ENCODE results near the gene ARVCF. TPM values are rescaled to one million over a fixed set of nuclear protein-coding genes. Genes with fewer than 3 reads are reported as not detected.
A peak's percentile ranks its signal among the peaks of the same experiment; 100 is the strongest.

Gene ARVCF
- total RNA-seq, 1 donor from 2014 or later: 74.5 TPM

GRCh38 chr22:20021196-20022181 is 4.9 kb upstream of the ARVCF start:
- Histone ChIP-seq H3K36me3 (ENCODE audit: control insufficient read depth, insufficient read depth, low read length) (peaks cover 1% of the 10 kb centered on the region), H3K27me3 (ENCODE audit: control insufficient read depth, insufficient read depth, low read length) (peaks cover 13% of the 10 kb centered on the region), H3K4me3 (ENCODE audit: low read depth, low read length) (peak overlapping the region; percentile 95)
- no peak for DNase-seq (ENCODE audit: low read depth)
- TF ChIP-seq, protein P1, sequence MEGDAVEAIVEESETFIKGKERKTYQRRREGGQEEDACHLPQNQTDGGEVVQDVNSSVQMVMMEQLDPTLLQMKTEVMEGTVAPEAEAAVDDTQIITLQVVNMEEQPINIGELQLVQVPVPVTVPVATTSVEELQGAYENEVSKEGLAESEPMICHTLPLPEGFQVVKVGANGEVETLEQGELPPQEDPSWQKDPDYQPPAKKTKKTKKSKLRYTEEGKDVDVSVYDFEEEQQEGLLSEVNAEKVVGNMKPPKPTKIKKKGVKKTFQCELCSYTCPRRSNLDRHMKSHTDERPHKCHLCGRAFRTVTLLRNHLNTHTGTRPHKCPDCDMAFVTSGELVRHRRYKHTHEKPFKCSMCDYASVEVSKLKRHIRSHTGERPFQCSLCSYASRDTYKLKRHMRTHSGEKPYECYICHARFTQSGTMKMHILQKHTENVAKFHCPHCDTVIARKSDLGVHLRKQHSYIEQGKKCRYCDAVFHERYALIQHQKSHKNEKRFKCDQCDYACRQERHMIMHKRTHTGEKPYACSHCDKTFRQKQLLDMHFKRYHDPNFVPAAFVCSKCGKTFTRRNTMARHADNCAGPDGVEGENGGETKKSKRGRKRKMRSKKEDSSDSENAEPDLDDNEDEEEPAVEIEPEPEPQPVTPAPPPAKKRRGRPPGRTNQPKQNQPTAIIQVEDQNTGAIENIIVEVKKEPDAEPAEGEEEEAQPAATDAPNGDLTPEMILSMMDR (IDR thresholded peaks at IDR 0.05; ENCODE audit: insufficient read depth, low read length, poor library complexity, severe bottlenecking): no peak

DNA sequence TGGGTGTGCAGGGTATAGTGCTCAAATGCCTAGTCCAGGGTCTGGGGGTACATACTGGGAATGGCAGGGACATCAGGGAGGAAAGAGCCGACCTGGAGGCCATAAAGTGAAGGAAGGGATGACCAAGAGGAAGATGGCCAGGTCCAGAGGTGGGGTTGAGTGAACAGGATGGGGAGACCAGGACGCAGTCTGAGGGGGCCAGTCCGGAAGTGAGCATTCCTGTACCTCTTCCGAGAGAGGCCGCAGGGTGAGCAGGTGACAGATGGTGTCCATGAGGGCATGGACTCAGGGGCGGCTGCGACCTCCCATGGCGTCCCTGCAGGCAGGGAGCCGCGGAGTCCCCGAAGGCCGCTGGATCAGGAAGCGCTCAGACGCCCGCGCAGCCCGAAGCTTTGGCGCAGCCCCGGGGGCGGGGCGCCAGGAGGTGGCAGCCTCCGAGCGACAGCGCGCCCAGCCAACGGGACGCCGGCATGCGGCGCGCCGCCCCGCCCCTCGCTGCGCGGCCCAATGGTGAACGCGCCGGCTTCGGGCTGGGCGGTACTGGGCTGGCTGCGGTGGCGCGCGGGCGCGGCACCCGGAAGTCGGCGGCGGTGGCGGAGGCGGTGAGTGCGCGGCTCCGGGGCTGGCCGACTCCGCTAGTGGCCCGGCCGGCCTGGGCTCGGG is 4.0 kb upstream of the ARVCF start, which contains the start of gene TANGO2:
Gene TANGO2 (plus strand): TSS at position 578 of the 663 bp plus-strand sequence. CDS start 15,689 bp downstream, outside the sequence.
- Histone ChIP-seq H3K27me3 (ENCODE audit: control insufficient read depth, insufficient read depth, low read length) (peaks cover 18% of the 10 kb centered on the region), H3K4me3 (ENCODE audit: low read depth, low read length) (peak within 1 kb of the TSS; percentile 95), H3K36me3 (ENCODE audit: control insufficient read depth, insufficient read depth, low read length) (peaks cover 1% of the 10 kb centered on the region)
- TF ChIP-seq, protein P1 (IDR thresholded peaks at IDR 0.05; ENCODE audit: insufficient read depth, low read length, poor library complexity, severe bottlenecking): no peak
- peak; percentile 37 for DNase-seq (ENCODE audit: low read depth)

DNA sequence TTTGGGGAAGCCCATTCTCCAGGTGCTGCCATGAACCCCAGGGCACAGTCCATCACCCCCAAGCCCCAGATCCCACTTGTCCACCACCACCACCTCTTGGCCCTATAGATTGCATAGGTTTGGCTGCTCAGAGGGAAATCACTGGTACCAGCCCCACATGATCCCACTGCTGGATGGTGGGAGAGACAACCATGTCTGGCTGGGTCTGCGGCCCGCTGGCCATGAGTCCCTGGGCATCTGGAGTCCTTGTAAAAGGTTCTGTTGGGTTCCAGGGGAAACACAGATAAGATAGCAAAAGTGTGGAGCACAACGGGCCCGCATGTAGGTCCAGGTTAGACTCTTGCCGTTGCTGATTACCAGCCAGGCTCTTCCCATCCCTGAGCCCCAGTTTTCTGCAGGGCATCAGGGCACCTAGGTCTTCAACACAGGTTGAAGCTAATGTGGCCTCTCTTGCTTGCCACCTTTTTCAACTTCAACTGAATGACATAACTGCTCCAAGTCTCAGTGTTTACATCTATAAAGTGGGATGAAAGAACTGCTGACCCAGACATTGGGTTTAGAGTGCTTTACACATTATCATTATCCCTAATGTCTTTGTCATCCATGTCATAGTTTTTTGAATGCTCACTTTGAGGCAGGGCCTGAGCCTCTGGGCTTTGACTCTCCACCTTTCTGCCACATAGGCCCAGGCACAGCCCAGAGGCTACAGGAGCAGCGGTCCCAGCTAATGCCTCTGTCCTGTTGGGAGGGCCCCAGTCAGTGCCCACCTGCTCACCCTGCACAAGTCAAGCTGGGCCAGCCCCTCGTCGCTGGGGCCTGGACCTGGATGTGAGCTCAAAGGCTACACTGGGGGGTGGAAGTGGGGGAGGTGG is 3.3 kb upstream of the ARVCF start:
- TF ChIP-seq, protein P1 (IDR thresholded peaks at IDR 0.05; ENCODE audit: insufficient read depth, low read length, poor library complexity, severe bottlenecking): no peak
- peak overlapping the region; percentile 47 for H3K4me3 ChIP-seq (ENCODE audit: low read depth, low read length)
- H3K27me3 ChIP-seq (ENCODE audit: control insufficient read depth, insufficient read depth, low read length): peaks cover 18% of the 10 kb centered on the region
- DNase-seq (ENCODE audit: low read depth): no peak
- no peaks in the 10 kb centered on the region for H3K36me3 ChIP-seq (ENCODE audit: control insufficient read depth, insufficient read depth, low read length)

- DNase-seq (ENCODE audit: low read depth): no peak
- H3K27me3 ChIP-seq (ENCODE audit: control insufficient read depth, insufficient read depth, low read length): peaks cover 18% of the 10 kb centered on the region
- TF ChIP-seq, protein P1 (IDR thresholded peaks at IDR 0.05; ENCODE audit: insufficient read depth, low read length, poor library complexity, severe bottlenecking): no peak
- no peaks in the 10 kb centered on the region for H3K36me3 ChIP-seq (ENCODE audit: control insufficient read depth, insufficient read depth, low read length)
- no peak overlapping the region for H3K4me3 ChIP-seq (ENCODE audit: low read depth, low read length)
Observed at GRCh38 chr22:20018001-20018400, 1.4 kb upstream of the ARVCF start.

- TF ChIP-seq, protein P1 (IDR thresholded peaks at IDR 0.05; ENCODE audit: insufficient read depth, low read length, poor library complexity, severe bottlenecking): no peak
- H3K36me3 ChIP-seq (ENCODE audit: control insufficient read depth, insufficient read depth, low read length): no peaks in the 10 kb centered on the region
- peaks cover 18% of the 10 kb centered on the region for H3K27me3 ChIP-seq (ENCODE audit: control insufficient read depth, insufficient read depth, low read length)
- no peak for DNase-seq (ENCODE audit: low read depth)
- H3K4me3 ChIP-seq (ENCODE audit: low read depth, low read length): no peak overlapping the region
Observed at GRCh38 chr22:20017622-20017958, 967 bp upstream of the ARVCF start.

Measured in kidney epithelial cell (primary cell).